ENCODE measurements around the gene ANLN.

The ANLN gene

GRCh38 chr7:36420307-36420706 is 30.6 kb downstream of the ANLN start:
- H3K9me3 Mint-ChIP-seq: no peaks in the 10 kb centered on the region
- no peaks in the 10 kb centered on the region for H3K27me3 Mint-ChIP-seq

GRCh38 chr7:36422072-36422471 is 32.4 kb downstream of the ANLN start:
- Mint-ChIP-seq H3K27ac (no peak overlapping the region), H3K9me3 (no peaks in the 10 kb centered on the region), H3K4me3 (no peak overlapping the region), H3K4me1 (no peaks in the 10 kb centered on the region), H3K36me3 (no peaks in the 10 kb centered on the region), H3K27me3 (no peaks in the 10 kb centered on the region)

More at GRCh38 chr7:36420307-36420706, 30.6 kb downstream of the ANLN start:
- Mint-ChIP-seq H3K36me3 (no peaks in the 10 kb centered on the region), H3K27ac (no peak overlapping the region), H3K4me3 (no peak overlapping the region), H3K4me1 (no peaks in the 10 kb centered on the region)

- Mint-ChIP-seq H3K4me1 (no peaks in the 10 kb centered on the region), H3K27ac (no peak overlapping the region), H3K4me3 (no peak overlapping the region), H3K27me3 (no peaks in the 10 kb centered on the region), H3K9me3 (no peaks in the 10 kb centered on the region), H3K36me3 (no peaks in the 10 kb centered on the region)
Measured at GRCh38 chr7:36423633-36424032, 34.0 kb downstream of the ANLN start.

GRCh38 chr7:36430186-36430585 is 40.5 kb downstream of the ANLN start:
- H3K4me3 Mint-ChIP-seq: no peak overlapping the region
- peaks cover 4% of the 10 kb centered on the region for H3K36me3 Mint-ChIP-seq
- H3K9me3 Mint-ChIP-seq: peaks cover 6% of the 10 kb centered on the region
- no peak overlapping the region for H3K27ac Mint-ChIP-seq
- no peaks in the 10 kb centered on the region for H3K4me1 Mint-ChIP-seq
- H3K27me3 Mint-ChIP-seq: no peaks in the 10 kb centered on the region

- Mint-ChIP-seq H3K4me3 (no peak overlapping the region), H3K27me3 (no peaks in the 10 kb centered on the region), H3K27ac (no peak overlapping the region), H3K4me1 (no peaks in the 10 kb centered on the region), H3K36me3 (peaks cover 4% of the 10 kb centered on the region), H3K9me3 (peaks cover 6% of the 10 kb centered on the region)
Measured at GRCh38 chr7:36430881-36431280, 41.2 kb downstream of the ANLN start.

- Mint-ChIP-seq H3K4me3 (no peak overlapping the region), H3K27me3 (no peaks in the 10 kb centered on the region), H3K9me3 (no peaks in the 10 kb centered on the region), H3K4me1 (no peaks in the 10 kb centered on the region), H3K36me3 (peaks cover 2% of the 10 kb centered on the region), H3K27ac (no peak overlapping the region)
Measured at GRCh38 chr7:36438211-36438610, 48.5 kb downstream of the ANLN start.

GRCh38 chr7:36439624-36440023 is 50.0 kb downstream of the ANLN start:
- no peaks in the 10 kb centered on the region for H3K36me3 Mint-ChIP-seq
- H3K27me3 Mint-ChIP-seq: no peaks in the 10 kb centered on the region
- H3K9me3 Mint-ChIP-seq: no peaks in the 10 kb centered on the region
- H3K27ac Mint-ChIP-seq: no peak overlapping the region
- no peaks in the 10 kb centered on the region for H3K4me1 Mint-ChIP-seq
- no peak overlapping the region for H3K4me3 Mint-ChIP-seq

- Mint-ChIP-seq H3K36me3 (no peaks in the 10 kb centered on the region), H3K4me1 (no peaks in the 10 kb centered on the region), H3K27me3 (no peaks in the 10 kb centered on the region), H3K27ac (no peak overlapping the region), H3K9me3 (no peaks in the 10 kb centered on the region), H3K4me3 (no peak overlapping the region)
Measured at GRCh38 chr7:36440880-36441279, 51.2 kb downstream of the ANLN start.

- Mint-ChIP-seq H3K27me3 (no peaks in the 10 kb centered on the region), H3K4me3 (no peak overlapping the region), H3K36me3 (no peaks in the 10 kb centered on the region), H3K9me3 (no peaks in the 10 kb centered on the region), H3K4me1 (no peaks in the 10 kb centered on the region), H3K27ac (no peak overlapping the region)
Measured at GRCh38 chr7:36441344-36442022, 51.8 kb downstream of the ANLN start.

GRCh38 chr7:36448781-36449379 is 59.2 kb downstream of the ANLN start:
- Mint-ChIP-seq H3K27me3 (no peaks in the 10 kb centered on the region), H3K36me3 (no peaks in the 10 kb centered on the region), H3K4me3 (no peak overlapping the region), H3K27ac (no peak overlapping the region), H3K9me3 (no peaks in the 10 kb centered on the region), H3K4me1 (no peaks in the 10 kb centered on the region)

GRCh38 chr7:36449685-36450084 is 60.0 kb downstream of the ANLN start:
- Mint-ChIP-seq H3K4me3 (no peak overlapping the region), H3K27ac (no peak overlapping the region), H3K27me3 (no peaks in the 10 kb centered on the region), H3K4me1 (no peaks in the 10 kb centered on the region), H3K9me3 (no peaks in the 10 kb centered on the region), H3K36me3 (no peaks in the 10 kb centered on the region)

- no peaks in the 10 kb centered on the region for H3K36me3 Mint-ChIP-seq
- no peaks in the 10 kb centered on the region for H3K9me3 Mint-ChIP-seq
- H3K4me3 Mint-ChIP-seq: no peak overlapping the region
- H3K4me1 Mint-ChIP-seq: no peaks in the 10 kb centered on the region
- H3K27me3 Mint-ChIP-seq: no peaks in the 10 kb centered on the region
- no peak overlapping the region for H3K27ac Mint-ChIP-seq
Measured at GRCh38 chr7:36453769-36454168, 64.1 kb downstream of the ANLN start.

GRCh38 chr7:36455646-36456045 is 66.0 kb downstream of the ANLN start:
- Mint-ChIP-seq H3K9me3 (no peaks in the 10 kb centered on the region), H3K4me3 (no peak overlapping the region), H3K27me3 (no peaks in the 10 kb centered on the region), H3K27ac (no peak overlapping the region), H3K36me3 (no peaks in the 10 kb centered on the region), H3K4me1 (no peaks in the 10 kb centered on the region)

- H3K4me1 Mint-ChIP-seq: no peaks in the 10 kb centered on the region
- H3K27ac Mint-ChIP-seq: no peak overlapping the region
- H3K27me3 Mint-ChIP-seq: no peaks in the 10 kb centered on the region
- no peaks in the 10 kb centered on the region for H3K36me3 Mint-ChIP-seq
- no peaks in the 10 kb centered on the region for H3K9me3 Mint-ChIP-seq
- no peak overlapping the region for H3K4me3 Mint-ChIP-seq
Measured at GRCh38 chr7:36456138-36456537, 66.5 kb downstream of the ANLN start.

GRCh38 chr7:36456548-36456947 is 66.9 kb downstream of the ANLN start:
- no peaks in the 10 kb centered on the region for H3K9me3 Mint-ChIP-seq
- H3K27me3 Mint-ChIP-seq: no peaks in the 10 kb centered on the region
- H3K27ac Mint-ChIP-seq: no peak overlapping the region
- no peaks in the 10 kb centered on the region for H3K4me1 Mint-ChIP-seq
- H3K36me3 Mint-ChIP-seq: no peaks in the 10 kb centered on the region
- H3K4me3 Mint-ChIP-seq: no peak overlapping the region

- Mint-ChIP-seq H3K9me3 (no peaks in the 10 kb centered on the region), H3K4me3 (no peak overlapping the region), H3K27me3 (no peaks in the 10 kb centered on the region), H3K36me3 (no peaks in the 10 kb centered on the region), H3K4me1 (no peaks in the 10 kb centered on the region), H3K27ac (no peak overlapping the region)
Measured at GRCh38 chr7:36459236-36459960, 69.7 kb downstream of the ANLN start.

All from activated naive CD4-positive, alpha-beta T cell treated with anti-CD3 and anti-CD28 coated beads, Interleukin-2, amount 50 U/mL, for 24 hours (primary cell).